HG03159 (cell line): ENCODE results near the gene DMAC2L.
A peak's percentile ranks its signal among the peaks of the same experiment; 100 is the strongest.
"Not testable (repeated sequence)": the region's sequence is repeated elsewhere in the genome, so short reads cannot be mapped to it uniquely, and the experiment has no call there.

Source experiments
- ATAC-seq: cut with Tn5 transposase; IDR thresholded peaks from one replicate; pipeline ENCODE4 v1.9.1; 2021; ENCODE audit warnings: mild to moderate bottlenecking, moderate library complexity; ENCODE audit not compliant: unreplicated experiment

The DMAC2L gene

GRCh38 chr14:50354527-50354926, 42.4 kb downstream of the DMAC2L start:
- ATAC-seq: no peak

- no peak for ATAC-seq
Observed at GRCh38 chr14:50355692-50356091, 43.6 kb downstream of the DMAC2L start.

GRCh38 chr14:50356283-50356682, 44.2 kb downstream of the DMAC2L start:
- ATAC-seq: not testable (repeated sequence)

- ATAC-seq: no peak
Observed at GRCh38 chr14:50357124-50357523, 45.0 kb downstream of the DMAC2L start.

- no peak for ATAC-seq
Observed at GRCh38 chr14:50357753-50358395, 45.8 kb downstream of the DMAC2L start.

- ATAC-seq: no peak
Observed at GRCh38 chr14:50359631-50360030, 47.5 kb downstream of the DMAC2L start.

GRCh38 chr14:50360093-50360492, 48.0 kb downstream of the DMAC2L start:
- ATAC-seq: no peak

- ATAC-seq: no peak
Observed at GRCh38 chr14:50360851-50361250, 48.7 kb downstream of the DMAC2L start.

GRCh38 chr14:50361473-50362403, 49.6 kb downstream of the DMAC2L start:
- not testable (repeated sequence) for ATAC-seq

- peak; percentile 21 for ATAC-seq
Observed at GRCh38 chr14:50362764-50363713, 50.9 kb downstream of the DMAC2L start.

GRCh38 chr14:50363714-50364111, 51.6 kb downstream of the DMAC2L start:
- ATAC-seq: peak; percentile 95

- no peak for ATAC-seq
Observed at GRCh38 chr14:50364792-50365191, 52.7 kb downstream of the DMAC2L start.

- not testable (repeated sequence) for ATAC-seq
Observed at GRCh38 chr14:50365572-50365971, 53.4 kb downstream of the DMAC2L start.

- ATAC-seq: no peak
Observed at GRCh38 chr14:50366115-50366514, 54.0 kb downstream of the DMAC2L start.

GRCh38 chr14:50366589-50366988, 54.5 kb downstream of the DMAC2L start:
- no peak for ATAC-seq

- no peak for ATAC-seq
Observed at GRCh38 chr14:50371546-50371945, 59.4 kb downstream of the DMAC2L start.

GRCh38 chr14:50373959-50374358, 61.8 kb downstream of the DMAC2L start:
- ATAC-seq: no peak

GRCh38 chr14:50375760-50376159, 63.6 kb downstream of the DMAC2L start:
- no peak for ATAC-seq
